Measurements from ENCODE around the gene BCAR1.

BCAR1 gene

DNA sequence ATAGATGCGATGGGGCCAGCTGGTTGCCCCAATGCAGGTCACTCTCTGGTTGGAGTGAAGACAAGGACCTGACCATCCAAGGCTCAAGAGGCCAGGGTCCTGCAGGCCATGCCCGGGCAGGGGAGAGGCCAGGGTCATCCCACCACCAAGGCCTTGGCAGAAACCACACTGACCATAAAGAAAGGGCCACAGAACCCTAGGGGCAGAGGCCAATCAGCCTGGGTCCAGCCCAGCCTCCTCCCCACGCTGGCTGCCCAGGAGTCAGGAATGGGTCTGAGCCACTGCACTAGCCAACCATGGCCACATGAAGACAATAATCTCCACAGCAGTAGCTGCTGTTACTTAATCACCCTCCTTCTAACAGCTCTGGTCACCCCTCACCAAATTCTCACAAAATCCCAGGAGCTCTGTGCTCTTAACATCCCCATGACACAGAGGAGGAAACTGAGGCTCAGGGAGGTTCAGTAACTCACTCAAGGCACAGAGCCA, 10.2 kb upstream of the BCAR1 start:
- H3K9me3 ChIP-seq (ENCODE audit: low read length), result no peaks in the 10 kb centered on the region
- H3K27me3 ChIP-seq (ENCODE audit: control insufficient read depth in 1 of 2, insufficient read depth in 2 of 2, low read length in 2 of 2), result no peaks in the 10 kb centered on the region
- no peak overlapping the region for H3K4me3 ChIP-seq (ENCODE audit: low read depth in 1 of 2, low read length in 2 of 2)
- peaks cover 66% of the 10 kb centered on the region for H3K4me1 ChIP-seq (ENCODE audit: insufficient read depth, low read length)
- H3K9ac ChIP-seq (ENCODE audit: low read length), result no peak overlapping the region
- H3K36me3 ChIP-seq (ENCODE audit: insufficient read depth, low read length), result no peaks in the 10 kb centered on the region
- H3K27ac ChIP-seq (ENCODE audit: low read depth, low read length), result no peak overlapping the region

DNA sequence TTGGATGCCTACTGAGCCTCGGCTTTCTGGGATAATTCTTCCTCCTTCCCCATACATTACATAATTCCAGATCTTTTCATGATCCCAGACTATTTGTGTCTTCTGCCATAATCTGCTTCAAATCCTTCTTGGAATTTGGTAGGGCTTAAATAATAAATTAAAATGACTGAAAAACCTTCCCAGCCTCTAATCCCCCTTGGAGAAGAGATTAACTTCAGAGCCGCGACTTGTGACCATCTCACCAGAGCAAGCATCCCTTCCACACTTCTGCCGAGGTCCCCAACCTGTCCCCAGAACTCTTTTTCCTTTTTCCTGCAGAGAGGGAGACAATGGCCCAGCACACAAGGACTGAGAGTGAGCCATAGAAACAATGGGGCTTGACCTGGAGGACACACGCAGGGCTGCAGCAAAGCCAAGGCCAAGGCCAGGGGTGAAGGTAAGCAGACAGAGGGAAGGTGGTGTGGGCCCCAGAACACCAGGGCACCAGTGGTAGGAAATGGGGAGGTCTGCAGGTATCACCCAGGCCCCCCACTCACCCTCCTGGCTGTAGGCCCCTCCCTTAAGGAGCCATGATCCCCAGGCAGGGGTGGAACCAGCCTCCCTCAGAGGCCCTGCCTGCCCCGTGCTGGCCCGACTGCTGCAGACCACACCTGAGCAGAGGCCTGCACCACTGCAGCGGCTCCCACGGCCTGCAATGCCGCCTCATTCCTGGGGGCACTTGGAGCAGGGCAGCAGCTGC, 9.6 kb upstream of the BCAR1 start:
- Histone ChIP-seq H3K9me3 (ENCODE audit: low read length) (no peaks in the 10 kb centered on the region), H3K36me3 (ENCODE audit: insufficient read depth, low read length) (no peaks in the 10 kb centered on the region), H3K4me3 (ENCODE audit: low read depth in 1 of 2, low read length in 2 of 2) (no peak overlapping the region), H3K9ac (ENCODE audit: low read length) (no peak overlapping the region), H3K27ac (ENCODE audit: low read depth, low read length) (no peak overlapping the region), H3K27me3 (ENCODE audit: control insufficient read depth in 1 of 2, insufficient read depth in 2 of 2, low read length in 2 of 2) (no peaks in the 10 kb centered on the region), H3K4me1 (ENCODE audit: insufficient read depth, low read length) (peaks cover 68% of the 10 kb centered on the region)

GRCh38 chr16:75258807-75259141, 7.3 kb upstream of the BCAR1 start:
- Histone ChIP-seq H3K9me3 (ENCODE audit: low read length) (no peaks in the 10 kb centered on the region), H3K36me3 (ENCODE audit: insufficient read depth, low read length) (no peaks in the 10 kb centered on the region), H3K27ac (ENCODE audit: low read depth, low read length) (no peak overlapping the region), H3K27me3 (ENCODE audit: control insufficient read depth in 1 of 2, insufficient read depth in 2 of 2, low read length in 2 of 2) (no peaks in the 10 kb centered on the region), H3K4me1 (ENCODE audit: insufficient read depth, low read length) (peaks cover 74% of the 10 kb centered on the region), H3K9ac (ENCODE audit: low read length) (no peak overlapping the region), H3K4me3 (ENCODE audit: low read depth in 1 of 2, low read length in 2 of 2) (no peak overlapping the region)

- Histone ChIP-seq H3K27ac (ENCODE audit: low read depth, low read length) (no peak overlapping the region), H3K9ac (ENCODE audit: low read length) (no peak overlapping the region), H3K27me3 (ENCODE audit: control insufficient read depth in 1 of 2, insufficient read depth in 2 of 2, low read length in 2 of 2) (no peaks in the 10 kb centered on the region), H3K9me3 (ENCODE audit: low read length) (no peaks in the 10 kb centered on the region), H3K4me1 (ENCODE audit: insufficient read depth, low read length) (peaks cover 74% of the 10 kb centered on the region), H3K36me3 (ENCODE audit: insufficient read depth, low read length) (no peaks in the 10 kb centered on the region), H3K4me3 (ENCODE audit: low read depth in 1 of 2, low read length in 2 of 2) (no peak overlapping the region)
Measured at GRCh38 chr16:75257886-75258806, 6.7 kb upstream of the BCAR1 start.

GRCh38 chr16:75256696-75257343, 5.4 kb upstream of the BCAR1 start:
- no peaks in the 10 kb centered on the region for H3K27me3 ChIP-seq (ENCODE audit: control insufficient read depth in 1 of 2, insufficient read depth in 2 of 2, low read length in 2 of 2)
- no peak overlapping the region for H3K4me3 ChIP-seq (ENCODE audit: low read depth in 1 of 2, low read length in 2 of 2)
- H3K27ac ChIP-seq (ENCODE audit: low read depth, low read length), result peak overlapping the region; percentile 58
- no peak overlapping the region for H3K9ac ChIP-seq (ENCODE audit: low read length)
- H3K36me3 ChIP-seq (ENCODE audit: insufficient read depth, low read length), result no peaks in the 10 kb centered on the region
- peaks cover 74% of the 10 kb centered on the region for H3K4me1 ChIP-seq (ENCODE audit: insufficient read depth, low read length)
- no peaks in the 10 kb centered on the region for H3K9me3 ChIP-seq (ENCODE audit: low read length)

DNA sequence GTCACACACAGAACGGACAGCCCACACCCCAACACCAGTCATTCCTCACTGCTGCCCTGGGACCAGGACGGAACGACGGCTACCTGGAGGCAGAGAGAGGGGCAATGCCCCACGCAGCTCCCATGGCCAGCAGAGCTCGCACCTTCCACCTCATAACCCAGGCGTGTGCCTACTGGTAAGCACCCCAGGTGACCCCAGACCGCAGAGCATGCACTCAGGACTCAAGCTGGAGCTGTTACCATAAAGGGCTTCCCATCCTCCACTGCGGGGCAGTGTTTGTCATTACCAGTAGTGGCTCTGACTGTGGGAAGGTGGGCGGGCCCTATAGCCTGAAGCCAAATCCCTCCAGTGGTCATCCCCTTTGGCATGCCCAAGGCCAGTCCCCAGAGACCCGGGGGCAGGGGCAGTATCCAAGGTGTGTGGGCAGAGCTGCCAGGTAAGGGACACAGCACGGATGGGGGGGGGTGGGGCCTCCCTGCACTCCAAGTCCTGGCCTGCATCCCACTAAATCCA, 4.7 kb upstream of the BCAR1 start:
- H3K4me1 ChIP-seq (ENCODE audit: insufficient read depth, low read length), result peaks cover 69% of the 10 kb centered on the region
- no peak overlapping the region for H3K4me3 ChIP-seq (ENCODE audit: low read depth in 1 of 2, low read length in 2 of 2)
- H3K9ac ChIP-seq (ENCODE audit: low read length), result no peak overlapping the region

GRCh38 chr16:75254359-75254837, 3.0 kb upstream of the BCAR1 start:
- Histone ChIP-seq H3K4me1 (ENCODE audit: insufficient read depth, low read length) (peaks cover 78% of the 10 kb centered on the region), H3K4me3 (ENCODE audit: low read depth in 1 of 2, low read length in 2 of 2) (no peak overlapping the region), H3K36me3 (ENCODE audit: insufficient read depth, low read length) (no peaks in the 10 kb centered on the region), H3K27ac (ENCODE audit: low read depth, low read length) (peak overlapping the region; percentile 44), H3K9ac (ENCODE audit: low read length) (no peak overlapping the region), H3K27me3 (ENCODE audit: control insufficient read depth in 1 of 2, insufficient read depth in 2 of 2, low read length in 2 of 2) (no peaks in the 10 kb centered on the region), H3K9me3 (ENCODE audit: low read length) (no peaks in the 10 kb centered on the region)

More for the DNA sequence above, 4.7 kb upstream of the BCAR1 start:
- Histone ChIP-seq H3K27ac (ENCODE audit: low read depth, low read length) (peak overlapping the region; percentile 58), H3K9me3 (ENCODE audit: low read length) (no peaks in the 10 kb centered on the region), H3K36me3 (ENCODE audit: insufficient read depth, low read length) (no peaks in the 10 kb centered on the region), H3K27me3 (ENCODE audit: control insufficient read depth in 1 of 2, insufficient read depth in 2 of 2, low read length in 2 of 2) (no peaks in the 10 kb centered on the region)

DNA sequence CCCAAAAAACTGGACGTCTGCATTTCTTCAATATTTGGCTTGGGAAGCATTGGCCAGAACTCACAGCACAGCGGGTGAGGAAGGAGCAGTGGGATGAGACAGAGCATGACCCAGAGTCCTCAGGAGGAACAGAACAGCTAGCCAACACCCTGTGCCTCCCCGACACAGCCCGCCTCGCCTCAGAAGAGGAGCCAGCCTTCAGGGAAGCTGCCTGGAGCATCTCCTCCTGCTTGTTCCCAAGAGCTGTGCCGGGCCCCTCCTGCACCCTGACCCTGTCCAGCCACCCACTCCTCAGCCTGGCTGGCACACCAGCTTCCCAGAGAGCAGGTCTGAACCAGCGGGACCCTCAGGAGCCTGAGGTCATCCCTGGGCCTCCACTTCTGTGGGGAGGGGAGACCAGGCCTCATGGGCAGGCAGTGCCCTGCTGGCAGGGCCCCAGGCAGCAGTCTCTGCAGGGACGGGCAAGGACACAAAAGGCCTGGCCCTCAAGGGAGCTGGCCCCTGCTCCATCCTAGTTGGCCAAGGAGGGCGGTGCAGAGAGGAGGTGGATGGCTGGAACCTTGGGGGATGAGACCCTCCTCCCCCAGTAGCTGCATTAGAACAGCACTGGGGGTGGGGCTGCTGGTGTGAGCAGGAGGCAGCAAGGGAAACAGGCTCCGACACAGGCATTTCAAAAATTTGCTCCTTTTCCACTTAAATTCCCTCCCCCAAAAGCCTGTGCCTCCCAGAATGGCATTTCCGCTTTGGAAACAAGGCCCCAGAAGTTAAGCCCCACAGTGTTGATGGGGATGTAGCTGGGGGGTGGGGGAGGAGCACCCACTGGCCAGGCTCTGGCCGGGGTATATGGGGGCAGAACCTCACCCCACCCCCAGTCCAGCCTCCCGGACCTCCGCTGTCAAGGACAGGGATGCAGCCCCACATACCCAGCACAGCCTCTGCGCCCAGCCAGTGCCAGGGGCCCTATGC, 1.8 kb upstream of the BCAR1 start:
- no peak overlapping the region for H3K9ac ChIP-seq (ENCODE audit: low read length)

DNA sequence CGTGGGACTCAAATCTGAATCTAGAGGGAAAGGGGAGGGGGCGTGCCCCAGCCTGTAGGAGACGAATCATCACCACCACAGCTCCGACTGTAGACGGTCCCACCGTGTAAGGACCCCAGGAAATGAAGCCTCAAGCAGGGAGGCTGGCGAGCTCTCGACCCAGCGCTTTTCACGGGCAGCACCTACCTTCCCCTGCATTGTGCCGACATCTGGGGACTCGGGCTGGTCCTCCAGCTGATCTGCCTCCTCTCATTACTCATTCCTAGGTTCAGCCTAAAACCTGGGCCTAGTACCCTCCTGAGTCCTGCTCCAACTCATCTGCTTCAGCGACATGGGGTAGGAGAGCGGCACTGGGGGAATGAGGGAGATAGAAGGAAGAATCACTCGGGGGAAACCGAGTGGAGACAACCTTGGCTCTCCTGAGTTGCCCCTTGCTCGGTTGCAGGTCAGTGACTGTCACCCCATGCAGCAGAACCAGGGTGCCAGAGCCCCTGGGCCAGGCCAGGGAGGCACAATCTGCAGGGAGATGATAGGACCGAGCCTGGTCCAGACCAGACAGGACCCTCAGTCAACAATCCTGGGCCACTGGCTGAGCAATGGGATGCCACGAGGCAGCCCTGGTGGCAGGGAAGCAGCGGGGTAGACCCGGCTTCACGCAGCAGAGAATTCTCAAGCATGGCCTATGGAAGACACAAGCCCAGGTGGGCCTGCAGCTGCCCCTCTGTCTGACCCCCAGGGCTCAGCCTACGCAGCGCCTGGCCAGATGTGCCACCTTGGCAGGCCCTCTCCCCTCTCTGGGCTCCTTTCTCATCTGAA, 833 bp upstream of the BCAR1 start:
- H3K27ac ChIP-seq (ENCODE audit: low read depth, low read length), result peak overlapping the region; percentile 82
- no peaks in the 10 kb centered on the region for H3K9me3 ChIP-seq (ENCODE audit: low read length)
- peaks cover 80% of the 10 kb centered on the region for H3K4me1 ChIP-seq (ENCODE audit: insufficient read depth, low read length)
- H3K27me3 ChIP-seq (ENCODE audit: control insufficient read depth in 1 of 2, insufficient read depth in 2 of 2, low read length in 2 of 2), result no peaks in the 10 kb centered on the region
- H3K4me3 ChIP-seq (ENCODE audit: low read depth in 1 of 2, low read length in 2 of 2), result peak overlapping the region; percentile 20 to 45
- no peaks in the 10 kb centered on the region for H3K36me3 ChIP-seq (ENCODE audit: insufficient read depth, low read length)
- peak overlapping the region; percentile 30 for H3K9ac ChIP-seq (ENCODE audit: low read length)

More for the DNA sequence above, 1.8 kb upstream of the BCAR1 start:
- no peak overlapping the region for H3K4me3 ChIP-seq (ENCODE audit: low read depth in 1 of 2, low read length in 2 of 2)
- peak overlapping the region; percentile 82 for H3K27ac ChIP-seq (ENCODE audit: low read depth, low read length)
- no peaks in the 10 kb centered on the region for H3K27me3 ChIP-seq (ENCODE audit: control insufficient read depth in 1 of 2, insufficient read depth in 2 of 2, low read length in 2 of 2)
- no peaks in the 10 kb centered on the region for H3K9me3 ChIP-seq (ENCODE audit: low read length)
- H3K36me3 ChIP-seq (ENCODE audit: insufficient read depth, low read length), result no peaks in the 10 kb centered on the region
- H3K4me1 ChIP-seq (ENCODE audit: insufficient read depth, low read length), result peaks cover 80% of the 10 kb centered on the region

- Histone ChIP-seq H3K27ac (ENCODE audit: low read depth, low read length) (peak overlapping the region; percentile 86), H3K36me3 (ENCODE audit: insufficient read depth, low read length) (no peaks in the 10 kb centered on the region), H3K9me3 (ENCODE audit: low read length) (no peaks in the 10 kb centered on the region), H3K4me1 (ENCODE audit: insufficient read depth, low read length) (peaks cover 80% of the 10 kb centered on the region), H3K9ac (ENCODE audit: low read length) (peak overlapping the region; percentile 21), H3K4me3 (ENCODE audit: low read depth in 1 of 2, low read length in 2 of 2) (peak overlapping the region; percentile 60 to 77), H3K27me3 (ENCODE audit: control insufficient read depth in 1 of 2, insufficient read depth in 2 of 2, low read length in 2 of 2) (no peaks in the 10 kb centered on the region)
Measured at GRCh38 chr16:75250809-75251279, 580 bp downstream of the BCAR1 start.
